SU-DHL-6 (cell line): ENCODE results near the gene GSTT4.
"Not testable (repeated sequence)": the region's sequence is repeated elsewhere in the genome, so short reads cannot be mapped to it uniquely, and the experiment has no call there.

Source experiments
- H2AFZ ChIP-seq: fragments of 200-600 bp; sonication (generic); 2 replicates; pipeline ENCODE4 v1.6.1; 2014; ENCODE audit warnings: low read depth, mild to moderate bottlenecking, moderate library complexity, mixed read lengths, antibody characterized with exemption, low read length; ENCODE audit not compliant: severe bottlenecking
- H3F3A ChIP-seq: fragments of 200-600 bp; shearing (Covaris generic); 2 replicates; pipeline ENCODE4 v1.6.0; 2016; ENCODE audit warnings: antibody characterized with exemption, mild to moderate bottlenecking; ENCODE audit not compliant: insufficient read depth
- H3K27ac ChIP-seq: fragments of 200-600 bp; sonication (generic); 2 replicates; pipeline ENCODE4 v1.5.1; 2016; ENCODE audit warnings: low read depth, mild to moderate bottlenecking, low read length, moderate library complexity, mixed read lengths
- H3K27me3 ChIP-seq: fragments of 200-600 bp; sonication (generic), shearing (Covaris generic); 2 replicates; pipeline ENCODE4 v1.6.0; 2014; ENCODE audit warnings: mild to moderate bottlenecking, low read length
- H3K36me3 ChIP-seq: fragments of 200-600 bp; sonication (generic); 2 replicates; pipeline ENCODE4 v1.6.1; 2014; ENCODE audit warnings: mild to moderate bottlenecking, low read length, mixed read lengths
- H3K4me2 ChIP-seq: fragments of 300-600, 200-600 bp; shearing (Covaris generic), sonication (generic); 2 replicates; pipeline ENCODE4 v1.6.0; 2014; ENCODE audit warnings: low read length, low read depth, mild to moderate bottlenecking; ENCODE audit not compliant: poor library complexity, severe bottlenecking
- H3K4me3 ChIP-seq: fragments of 200-600 bp; sonication (generic); 2 replicates; pipeline ENCODE4 v1.5.1; 2014; ENCODE audit warnings: antibody characterized with exemption, low read length, mild to moderate bottlenecking, mixed read lengths; ENCODE audit not compliant: insufficient read depth, poor library complexity, severe bottlenecking
- H3K79me2 ChIP-seq: fragments of 200-600 bp; sonication (generic); 2 replicates; pipeline ENCODE4 v1.6.1; 2014; ENCODE audit warnings: mild to moderate bottlenecking, low read length, moderate library complexity; ENCODE audit not compliant: insufficient read depth
- H3K9ac ChIP-seq: fragments of 200-600 bp; sonication (generic); 2 replicates; pipeline ENCODE4 v1.7.0; 2014; ENCODE audit warnings: mild to moderate bottlenecking, low read length
- H3K9me2 ChIP-seq: fragments of 200-600 bp; sonication (generic); replicated peaks from 2 replicates; pipeline ENCODE4 v1.6.1; 2014; ENCODE audit warnings: low read length; ENCODE audit not compliant: insufficient read depth
- H3K9me3 ChIP-seq: fragments of 200-600 bp; sonication (generic); 2 replicates; pipeline ENCODE4 v1.6.1; 2014; ENCODE audit warnings: low read length, mixed read lengths; ENCODE audit not compliant: insufficient read depth
- H4K20me1 ChIP-seq: fragments of 200-600 bp; sonication (generic); 2 replicates; pipeline ENCODE4 v1.6.1; 2014; ENCODE audit warnings: low read depth, mild to moderate bottlenecking, antibody characterized with exemption, low read length, moderate library complexity, mixed read lengths
- CTCF ChIP-seq: fragments of 200-600 bp; sonication (generic); IDR thresholded peaks from one replicate; pipeline ENCODE4 v1.5.1; 2017; ENCODE audit warnings: antibody characterized with exemption, mild to moderate bottlenecking, low read length, moderate library complexity; ENCODE audit not compliant: insufficient read depth, poor library complexity, severe bottlenecking
- EZH2phosphoT487 ChIP-seq: fragments of 200-600 bp; sonication (generic), shearing (Covaris generic); conservative IDR thresholded peaks from 2 replicates; pipeline ENCODE4 v1.6.1; 2018; ENCODE audit warnings: mild to moderate bottlenecking, antibody characterized with exemption, low read length, moderate library complexity, mixed read lengths

The GSTT4 gene

GRCh38 chr22:24001314-24001713, 3.9 kb downstream of the GSTT4 start:
- H4K20me1 ChIP-seq, result no peaks in the 10 kb centered on the region
- no peak overlapping the region for H2AFZ ChIP-seq
- H3K27ac ChIP-seq, result no peak overlapping the region
- TF ChIP-seq CTCF (no peak), EZH2phosphoT487 (no peak)
- no peaks in the 10 kb centered on the region for H3K9me3 ChIP-seq
- no peak overlapping the region for H3K9ac ChIP-seq
- no peaks in the 10 kb centered on the region for H3F3A ChIP-seq
- no peak overlapping the region for H3K4me3 ChIP-seq
- no peaks in the 10 kb centered on the region for H3K79me2 ChIP-seq
- no peaks in the 10 kb centered on the region for H3K9me2 ChIP-seq
- no peaks in the 10 kb centered on the region for H3K27me3 ChIP-seq
- H3K36me3 ChIP-seq, result no peaks in the 10 kb centered on the region
- H3K4me2 ChIP-seq, result no peak overlapping the region

- H3K9ac ChIP-seq, H3K9me2 ChIP-seq, H3K36me3 ChIP-seq, H3K4me2 ChIP-seq, H3K9me3 ChIP-seq, H4K20me1 ChIP-seq, H3K79me2 ChIP-seq, H3K27ac ChIP-seq, H3K27me3 ChIP-seq, H2AFZ ChIP-seq, H3F3A ChIP-seq, H3K4me3 ChIP-seq: not testable (repeated sequence)
Observed at GRCh38 chr22:23999779-24000178, 5.5 kb downstream of the GSTT4 start.

GRCh38 chr22:23997092-23997491, 8.2 kb downstream of the GSTT4 start:
- no peaks in the 10 kb centered on the region for H3F3A ChIP-seq
- H3K79me2 ChIP-seq, result no peaks in the 10 kb centered on the region
- H4K20me1 ChIP-seq, result no peaks in the 10 kb centered on the region
- TF ChIP-seq EZH2phosphoT487 (no peak), CTCF (no peak)
- no peak overlapping the region for H3K9ac ChIP-seq
- H3K9me3 ChIP-seq, result no peaks in the 10 kb centered on the region
- H3K4me2 ChIP-seq, result no peak overlapping the region
- no peaks in the 10 kb centered on the region for H3K27me3 ChIP-seq
- no peak overlapping the region for H3K27ac ChIP-seq
- no peak overlapping the region for H2AFZ ChIP-seq
- H3K36me3 ChIP-seq, result no peaks in the 10 kb centered on the region
- H3K9me2 ChIP-seq, result no peaks in the 10 kb centered on the region
- H3K4me3 ChIP-seq, result no peak overlapping the region

- not testable (repeated sequence) for H3K9me3 ChIP-seq, H3K79me2 ChIP-seq, H3K36me3 ChIP-seq, H3K4me3 ChIP-seq, H3F3A ChIP-seq, H3K27ac ChIP-seq, H3K27me3 ChIP-seq, H4K20me1 ChIP-seq, H3K4me2 ChIP-seq, H3K9ac ChIP-seq, H3K9me2 ChIP-seq, H2AFZ ChIP-seq
Observed at GRCh38 chr22:23993581-23994177, 11.6 kb downstream of the GSTT4 start.

GRCh38 chr22:23993080-23993479, 12.2 kb downstream of the GSTT4 start:
- not testable (repeated sequence) for H3F3A ChIP-seq, H3K36me3 ChIP-seq, H3K9me2 ChIP-seq, H2AFZ ChIP-seq, H3K9ac ChIP-seq, H4K20me1 ChIP-seq, H3K4me3 ChIP-seq, H3K9me3 ChIP-seq, H3K27me3 ChIP-seq, H3K79me2 ChIP-seq, H3K4me2 ChIP-seq, H3K27ac ChIP-seq

GRCh38 chr22:23989583-23990244, 15.5 kb downstream of the GSTT4 start:
- not testable (repeated sequence) for H3K36me3 ChIP-seq, H3K4me3 ChIP-seq, H2AFZ ChIP-seq, H3K9me2 ChIP-seq, H3K9ac ChIP-seq, H3F3A ChIP-seq, H4K20me1 ChIP-seq, H3K4me2 ChIP-seq, H3K79me2 ChIP-seq, H3K27me3 ChIP-seq, H3K9me3 ChIP-seq, H3K27ac ChIP-seq
